IMR-90 (cell line): Measurements from ENCODE around the gene MLH3.

Experiments
- CTCF ChIP-seq: conservative IDR thresholded peaks from 2 replicates; pipeline ENCODE4 v1.5.1; 2012; ENCODE audit warnings: mild to moderate bottlenecking, low read depth, low read length, improper control_type of control experiment
- MAFK ChIP-seq: IDR thresholded peaks from 2 replicates; pipeline ENCODE4 v1.6.1; 2012; ENCODE audit warnings: low read depth, low read length, improper control_type of control experiment
- POLR2A ChIP-seq: IDR thresholded peaks from 2 replicates; pipeline ENCODE4 v1.6.1; 2012; ENCODE audit warnings: mild to moderate bottlenecking, low read depth, low read length
- RFX5 ChIP-seq: IDR thresholded peaks from 2 replicates; pipeline ENCODE4 v1.8.0; 2012; ENCODE audit warnings: low read depth, mild to moderate bottlenecking, low read length, moderate library complexity

- TF ChIP-seq RFX5 (no peak), CTCF (no peak), POLR2A (no peak), MAFK (no peak)
Observed at GRCh38 chr14:75054421-75054820, 3.2 kb upstream of the MLH3 start.
